ENCODE measurements around the gene TMED6.

TMED6 gene

DNA sequence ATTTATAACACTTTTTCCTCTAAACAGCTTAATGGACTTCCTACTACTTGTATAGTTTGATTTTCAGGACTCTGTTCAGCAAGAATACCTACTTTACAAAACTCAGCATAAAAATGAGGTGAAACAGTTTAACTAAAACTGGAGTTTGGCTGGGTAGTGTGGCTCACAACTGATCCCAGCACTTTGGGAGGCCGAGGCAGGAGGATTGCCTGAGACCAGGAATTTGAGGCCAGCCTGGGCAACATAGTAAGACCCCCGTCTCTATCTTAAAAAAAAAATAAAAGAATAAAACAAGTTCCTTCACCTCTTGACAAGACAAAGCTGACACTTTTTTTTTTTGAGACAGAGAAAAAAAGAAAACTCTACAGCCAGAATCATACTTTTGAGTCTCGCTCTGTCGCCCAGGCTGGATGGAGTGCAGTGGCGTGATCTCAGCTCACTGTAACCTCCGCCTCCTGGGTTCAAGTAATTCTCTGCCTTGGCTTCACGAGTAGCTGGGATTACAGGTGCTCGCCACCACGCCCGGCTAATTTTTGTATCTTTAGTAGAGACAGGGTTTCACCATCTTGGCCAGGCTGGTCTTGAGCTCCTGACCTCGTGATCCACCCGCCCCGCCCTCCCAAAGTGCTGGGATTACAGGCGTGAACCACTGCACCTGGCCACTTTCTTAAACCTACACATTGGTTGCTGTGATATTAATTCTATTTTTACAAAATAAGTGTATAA, 23.8 kb downstream of the TMED6 start:
- ChIA-PET POLR2A (interaction anchor here (1.1 kb wide), 1 partner anchor 13 kb away, joined by 3 read pairs; no protein-coding TSS in a partner anchor), CTCF (interaction anchor here (0.9 kb wide), 1 partner anchor 70 kb away, joined by 3 read pairs; no protein-coding TSS in a partner anchor)
- no peak for DNase-seq (ENCODE audit: extremely low spot score)
- TF ChIP-seq TARDBP (IDR thresholded peaks at IDR 0.05) (no peak), ELF4 (IDR thresholded peaks at IDR 0.05) (no peak), BHLHE40 (IDR thresholded peaks at IDR 0.05; ENCODE audit: borderline replicate concordance) (no peak), ZNF384 (IDR thresholded peaks at IDR 0.05) (no peak), CTBP1 (IDR thresholded peaks at IDR 0.05; ENCODE audit: borderline replicate concordance) (no peak), FOXK2 (IDR thresholded peaks at IDR 0.05) (no peak), FOXM1 (IDR thresholded peaks at IDR 0.05; ENCODE audit: borderline replicate concordance) (no peak), SUZ12 (IDR thresholded peaks at IDR 0.05) (no peak), NFRKB (IDR thresholded peaks at IDR 0.05) (no peak), HDGF (IDR thresholded peaks at IDR 0.05; ENCODE audit: borderline replicate concordance) (no peak), LEF1 (IDR thresholded peaks at IDR 0.05; ENCODE audit: borderline replicate concordance) (no peak), FOXA1 (IDR thresholded peaks at IDR 0.05) (no peak), L3MBTL2 (conservative IDR thresholded peaks at IDR 0.05) (no peak), SP1 (IDR thresholded peaks at IDR 0.05) (no peak), ARNT (IDR thresholded peaks at IDR 0.05) (no peak)
- TF ChIP-seq, protein P1, sequence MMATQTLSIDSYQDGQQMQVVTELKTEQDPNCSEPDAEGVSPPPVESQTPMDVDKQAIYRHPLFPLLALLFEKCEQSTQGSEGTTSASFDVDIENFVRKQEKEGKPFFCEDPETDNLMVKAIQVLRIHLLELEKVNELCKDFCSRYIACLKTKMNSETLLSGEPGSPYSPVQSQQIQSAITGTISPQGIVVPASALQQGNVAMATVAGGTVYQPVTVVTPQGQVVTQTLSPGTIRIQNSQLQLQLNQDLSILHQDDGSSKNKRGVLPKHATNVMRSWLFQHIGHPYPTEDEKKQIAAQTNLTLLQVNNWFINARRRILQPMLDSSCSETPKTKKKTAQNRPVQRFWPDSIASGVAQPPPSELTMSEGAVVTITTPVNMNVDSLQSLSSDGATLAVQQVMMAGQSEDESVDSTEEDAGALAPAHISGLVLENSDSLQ (IDR thresholded peaks at IDR 0.05), result no peak

DNA sequence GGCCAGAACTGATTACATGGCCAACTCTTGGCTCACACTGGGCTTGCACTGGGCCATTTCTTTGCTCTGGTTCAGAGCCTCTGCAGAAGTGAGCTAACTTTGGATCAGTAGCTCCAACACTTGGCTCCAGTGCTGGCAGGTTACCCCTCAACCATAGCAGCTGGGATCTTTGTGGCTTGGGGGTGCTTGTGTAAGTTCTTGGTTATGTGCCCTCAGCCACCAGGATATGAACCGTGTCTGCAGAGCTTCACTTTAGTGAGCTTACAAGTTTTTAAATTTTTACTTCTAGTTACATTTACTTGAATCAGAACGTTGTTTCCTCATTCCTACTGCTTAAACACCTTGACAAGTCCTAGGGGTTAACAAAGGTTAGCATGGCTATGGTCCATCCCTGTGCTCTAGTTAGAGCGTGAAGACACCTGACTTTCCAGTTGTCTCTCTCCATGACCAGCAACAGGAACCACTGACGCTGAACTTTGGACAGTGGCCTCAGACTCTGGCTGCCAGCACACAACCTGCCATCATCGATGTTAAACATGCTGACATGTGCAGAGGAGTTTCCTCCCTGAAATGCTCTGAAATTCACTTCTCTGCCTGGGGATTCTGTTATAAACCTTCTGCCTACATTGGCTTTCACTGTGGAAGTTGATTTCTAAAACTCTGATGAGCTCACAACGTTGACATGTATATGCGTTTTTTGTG, 25.3 kb downstream of the TMED6 start:
- DNase-seq (ENCODE audit: extremely low spot score), result no peak
- TF ChIP-seq BHLHE40 (IDR thresholded peaks at IDR 0.05; ENCODE audit: borderline replicate concordance) (no peak), SUZ12 (IDR thresholded peaks at IDR 0.05) (no peak), FOXK2 (IDR thresholded peaks at IDR 0.05) (no peak), LEF1 (IDR thresholded peaks at IDR 0.05; ENCODE audit: borderline replicate concordance) (no peak), ELF4 (IDR thresholded peaks at IDR 0.05) (no peak), NFRKB (IDR thresholded peaks at IDR 0.05) (no peak), TARDBP (IDR thresholded peaks at IDR 0.05) (no peak), HDGF (IDR thresholded peaks at IDR 0.05; ENCODE audit: borderline replicate concordance) (no peak), CTBP1 (IDR thresholded peaks at IDR 0.05; ENCODE audit: borderline replicate concordance) (no peak), SP1 (IDR thresholded peaks at IDR 0.05) (no peak), ZNF384 (IDR thresholded peaks at IDR 0.05) (no peak)
- TF ChIP-seq, protein P1 (IDR thresholded peaks at IDR 0.05), result no peak
- POLR2A ChIA-PET, result interaction anchor here (0.9 to 1.4 kb wide), 2 partner anchors 11 to 14 kb away, joined by 4 to 6 read pairs; partner anchors contain the start of gene NIP7
- CTCF ChIA-PET, result interaction anchor here (0.7 kb wide), 1 partner anchor 817 kb away, joined by 3 read pairs; no protein-coding TSS in a partner anchor

DNA sequence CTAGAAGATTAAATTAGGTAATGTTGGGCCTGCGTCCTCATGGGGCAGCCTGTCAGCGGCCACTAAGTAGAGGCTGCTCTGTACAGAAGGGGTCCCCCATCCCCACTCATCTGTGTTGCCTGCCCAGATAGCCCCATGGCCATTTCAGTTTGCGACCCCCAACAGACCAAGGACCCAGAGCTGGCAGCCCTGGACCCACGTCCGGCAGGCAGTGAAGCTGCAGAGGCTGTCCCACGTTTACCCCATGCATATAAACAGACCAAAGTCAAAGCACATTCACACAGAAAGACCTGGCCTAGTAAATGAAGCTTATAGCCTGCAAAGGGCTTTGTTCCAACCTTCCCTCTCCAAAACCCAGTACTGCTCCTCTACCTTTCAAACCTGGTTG, 25.8 kb downstream of the TMED6 start:
- DNase-seq (ENCODE audit: extremely low spot score), result no peak
- POLR2A ChIA-PET, result interaction anchor here (0.9 to 1.4 kb wide), 2 partner anchors 10 to 14 kb away, joined by 4 to 6 read pairs; partner anchors contain the start of gene NIP7
- TF ChIP-seq, protein P1 (IDR thresholded peaks at IDR 0.05), result no peak
- TF ChIP-seq FOXA1 (IDR thresholded peaks at IDR 0.05), result no peak
- TF ChIP-seq ELF4 (IDR thresholded peaks at IDR 0.05), result no peak
- no peak for TF ChIP-seq FOXM1 (IDR thresholded peaks at IDR 0.05; ENCODE audit: borderline replicate concordance)
- TF ChIP-seq NFRKB (IDR thresholded peaks at IDR 0.05), result no peak
- TF ChIP-seq BHLHE40 (IDR thresholded peaks at IDR 0.05; ENCODE audit: borderline replicate concordance), result no peak
- CTCF ChIA-PET, result interaction anchor here (0.7 kb wide), 1 partner anchor 816 kb away, joined by 3 read pairs; no protein-coding TSS in a partner anchor

DNA sequence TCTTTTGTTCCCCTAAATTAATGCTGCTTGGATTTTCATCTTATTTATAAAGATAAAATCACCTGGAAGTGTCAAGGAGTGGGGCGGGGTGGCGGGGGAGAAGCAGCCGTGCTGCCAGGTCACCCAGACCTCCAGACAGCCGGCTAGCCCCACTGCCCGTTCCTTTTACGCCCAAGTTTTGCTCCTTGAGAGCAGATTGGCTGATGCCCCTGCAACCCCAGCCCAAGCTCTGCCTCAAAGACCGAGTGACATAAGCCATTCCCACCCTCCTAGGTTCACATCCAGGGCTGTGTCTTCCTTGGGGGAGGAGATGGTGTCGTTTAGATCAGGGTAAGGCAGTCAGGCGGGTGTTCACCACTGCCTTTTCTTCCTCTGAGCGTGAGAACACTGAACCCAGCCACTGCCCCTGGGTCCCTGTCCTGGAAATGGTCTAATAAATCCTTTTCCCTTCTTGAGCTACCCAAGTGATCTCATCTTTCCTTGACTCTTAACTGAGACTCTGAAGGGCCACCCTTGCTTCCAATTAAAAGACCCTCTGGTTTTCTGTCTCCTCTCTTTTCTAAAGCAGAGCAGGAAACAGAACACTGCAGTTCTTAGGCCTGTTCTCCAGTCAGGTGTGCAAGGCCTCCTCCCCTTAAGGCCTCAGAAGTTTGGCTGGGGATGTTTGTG, 26.9 kb downstream of the TMED6 start:
- POLR2A ChIA-PET, result no interaction called here
- no peak for TF ChIP-seq FOXA1 (IDR thresholded peaks at IDR 0.05)
- no peak for TF ChIP-seq SUZ12 (IDR thresholded peaks at IDR 0.05)
- no peak for TF ChIP-seq CTBP1 (IDR thresholded peaks at IDR 0.05; ENCODE audit: borderline replicate concordance)
- no peak for TF ChIP-seq L3MBTL2 (conservative IDR thresholded peaks at IDR 0.05)
- TF ChIP-seq FOXM1 (IDR thresholded peaks at IDR 0.05; ENCODE audit: borderline replicate concordance), result no peak
- TF ChIP-seq HDGF (IDR thresholded peaks at IDR 0.05; ENCODE audit: borderline replicate concordance), result no peak
- TF ChIP-seq BHLHE40 (IDR thresholded peaks at IDR 0.05; ENCODE audit: borderline replicate concordance), result no peak
- TF ChIP-seq FOXK2 (IDR thresholded peaks at IDR 0.05), result no peak
- no peak for TF ChIP-seq TARDBP (IDR thresholded peaks at IDR 0.05)
- no peak for TF ChIP-seq ELF4 (IDR thresholded peaks at IDR 0.05)
- TF ChIP-seq ARNT (IDR thresholded peaks at IDR 0.05), result no peak

DNA sequence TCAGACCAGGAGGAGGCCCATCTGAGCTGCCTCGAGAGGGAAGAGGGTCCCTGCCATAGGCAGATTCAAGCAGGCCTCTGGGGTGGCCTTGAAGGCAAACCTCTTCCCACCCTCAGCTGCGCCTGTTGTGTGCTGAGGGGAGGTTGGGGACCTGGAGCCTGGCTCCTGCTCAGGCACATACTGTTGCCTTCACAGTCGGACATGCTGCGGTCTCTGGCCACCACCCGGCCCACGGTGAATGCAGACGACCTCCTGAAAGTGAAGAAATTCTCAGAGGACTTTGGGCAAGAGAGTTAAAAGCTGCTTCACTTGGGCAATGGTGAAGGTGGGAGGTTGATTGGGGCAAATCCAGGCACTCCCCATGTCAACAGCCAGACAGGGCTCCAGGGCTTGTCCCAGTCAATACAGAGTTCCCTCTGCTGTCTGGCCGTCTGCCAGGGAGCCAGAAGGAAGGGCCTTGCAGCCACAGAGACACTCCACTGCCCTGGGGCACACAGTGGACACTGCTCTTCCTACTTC, 27.5 kb downstream of the TMED6 start:
- ChIA-PET POLR2A (interaction anchor here (1.0 kb wide), 1 partner anchor 12 kb away, joined by 5 read pairs; no protein-coding TSS in a partner anchor), CTCF (no interaction called here)
- DNase-seq (ENCODE audit: extremely low spot score), result no peak
- TF ChIP-seq LEF1 (IDR thresholded peaks at IDR 0.05; ENCODE audit: borderline replicate concordance), result no peak
- TF ChIP-seq HDGF (IDR thresholded peaks at IDR 0.05; ENCODE audit: borderline replicate concordance), result no peak
- no peak for TF ChIP-seq TARDBP (IDR thresholded peaks at IDR 0.05)
- no peak for TF ChIP-seq BHLHE40 (IDR thresholded peaks at IDR 0.05; ENCODE audit: borderline replicate concordance)

More for the DNA sequence above, 26.9 kb downstream of the TMED6 start:
- CTCF ChIA-PET, result no interaction called here
- DNase-seq (ENCODE audit: extremely low spot score), result no peak

Measured in HEK293T (cell line).